GM18505 (cell line): ENCODE measurements around the gene PTPRN2.
"Not testable (repeated sequence)": the region's sequence is repeated elsewhere in the genome, so short reads cannot be mapped to it uniquely, and the experiment has no call there.

Source experiments
- ATAC-seq: cut with Tn5 transposase; IDR thresholded peaks from one replicate; pipeline ENCODE4 v1.9.1; 2021; ENCODE audit not compliant: unreplicated experiment
- POLR2A ChIP-seq: IDR thresholded peaks from 4 replicates; pipeline ENCODE4 v1.6.1; 2011; ENCODE audit warnings: borderline replicate concordance; ENCODE audit not compliant: insufficient read depth, insufficient read length; ENCODE audit errors: extremely low read depth

PTPRN2 gene

GRCh38 chr7:157901166-157901565 lies 686.5 kb downstream of the PTPRN2 start:
- no peak for TF ChIP-seq POLR2A
- no peak for ATAC-seq

- TF ChIP-seq POLR2A, result no peak
- ATAC-seq, result no peak
Observed at GRCh38 chr7:157900556-157900955, 687.1 kb downstream of the PTPRN2 start.

- TF ChIP-seq POLR2A, result no peak
- ATAC-seq, result no peak
Observed at GRCh38 chr7:157900011-157900410, 687.6 kb downstream of the PTPRN2 start.

DNA sequence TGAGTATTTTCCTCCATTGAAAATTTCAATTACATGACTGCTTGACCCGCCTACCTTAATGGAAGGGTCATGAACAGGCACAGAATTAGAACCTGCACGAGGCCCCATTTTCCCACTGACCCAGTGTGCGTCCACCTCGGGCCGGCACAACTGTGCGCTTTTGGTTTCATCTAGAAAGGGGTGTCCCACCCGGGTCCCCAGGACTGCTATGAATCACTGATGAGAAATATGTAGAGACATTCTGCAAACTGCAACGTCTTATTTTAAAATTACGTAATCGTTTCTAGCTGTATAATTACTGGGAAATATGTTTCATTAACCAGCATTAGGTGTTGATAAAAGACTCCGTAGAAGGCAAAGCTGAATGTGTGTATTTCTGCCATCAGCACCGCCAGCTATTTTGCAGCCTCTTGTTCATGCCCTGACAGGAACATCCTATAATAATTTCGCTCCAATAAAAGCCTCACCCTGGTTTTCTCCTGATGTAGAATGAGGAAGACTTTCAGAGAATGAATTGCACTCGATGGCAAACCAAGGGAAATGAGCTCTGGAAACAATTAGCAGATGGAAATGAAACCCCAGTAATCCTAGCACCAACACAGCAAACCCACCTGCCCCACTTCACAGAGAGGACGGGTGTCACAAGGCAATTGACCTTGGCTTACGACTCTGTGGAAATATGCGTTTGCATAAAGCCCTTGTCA lies 688.7 kb downstream of the PTPRN2 start:
- no peak for TF ChIP-seq POLR2A
- no peak for ATAC-seq

DNA sequence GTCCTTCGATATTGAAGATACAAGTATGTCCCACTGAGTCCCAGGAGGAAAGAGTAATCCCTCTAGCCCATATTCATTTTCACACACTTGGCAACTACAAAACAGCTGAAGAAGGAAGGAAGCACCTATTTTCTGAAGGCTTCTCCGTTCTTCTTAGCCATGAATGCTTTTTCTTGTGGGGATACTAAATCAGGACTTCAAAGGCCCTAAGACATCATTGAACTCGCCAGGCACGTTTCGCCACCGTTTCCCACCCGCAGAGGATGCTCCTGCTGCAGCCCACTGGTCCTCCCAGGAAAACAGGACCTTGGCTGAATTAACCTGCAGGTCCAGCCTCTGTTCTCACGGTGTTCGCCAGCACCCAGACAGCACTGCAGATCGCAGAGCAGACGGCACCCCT lies 689.4 kb downstream of the PTPRN2 start:
- ATAC-seq, result no peak
- TF ChIP-seq POLR2A, result no peak

DNA sequence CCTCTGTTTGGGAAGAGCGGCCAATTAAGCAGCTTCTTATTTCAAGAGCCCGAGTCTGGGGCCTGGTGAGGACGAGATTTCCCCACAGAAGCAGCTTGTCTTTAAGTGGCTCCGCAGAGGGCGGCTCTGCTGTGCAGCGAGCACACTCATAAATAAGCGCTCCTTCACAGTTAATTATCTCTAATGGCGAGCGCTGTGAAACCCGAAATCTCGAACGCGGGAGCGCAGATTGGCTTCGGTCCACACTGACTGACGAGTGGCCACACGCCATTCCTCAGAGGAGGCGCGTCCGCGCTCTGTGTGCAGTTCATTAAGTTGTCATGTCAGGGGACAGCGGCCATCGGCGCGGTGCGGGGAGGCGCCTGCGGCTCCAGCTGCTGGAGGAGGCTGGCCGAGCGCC lies 689.9 kb downstream of the PTPRN2 start:
- ATAC-seq, result no peak
- TF ChIP-seq POLR2A, result no peak

- ATAC-seq, result no peak
- no peak for TF ChIP-seq POLR2A
Observed at GRCh38 chr7:157896774-157897555, 690.7 kb downstream of the PTPRN2 start.

DNA sequence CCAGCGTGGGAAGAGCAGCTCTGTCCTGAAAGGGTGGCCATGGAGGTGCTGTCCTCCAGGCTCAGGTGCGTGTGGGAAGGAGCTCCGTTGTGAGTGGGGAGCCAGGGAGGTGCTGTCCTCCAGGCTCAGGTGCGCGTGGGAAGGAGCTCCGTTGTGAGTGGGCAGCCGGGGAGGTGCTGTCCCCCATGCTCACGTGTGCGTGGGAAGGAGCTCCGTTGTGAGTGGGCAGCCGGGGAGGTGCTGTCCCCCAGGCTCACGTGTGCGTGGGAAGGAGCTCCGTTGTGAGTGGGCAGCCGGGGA lies 691.3 kb downstream of the PTPRN2 start:
- not testable (repeated sequence) for ATAC-seq

GRCh38 chr7:157895520-157896375 lies 691.9 kb downstream of the PTPRN2 start:
- no peak for TF ChIP-seq POLR2A
- ATAC-seq, result no peak

GRCh38 chr7:157895098-157895497 lies 692.5 kb downstream of the PTPRN2 start:
- ATAC-seq, result not testable (repeated sequence)

GRCh38 chr7:157893535-157894044 lies 694.0 kb downstream of the PTPRN2 start:
- no peak for TF ChIP-seq POLR2A
- ATAC-seq, result no peak

DNA sequence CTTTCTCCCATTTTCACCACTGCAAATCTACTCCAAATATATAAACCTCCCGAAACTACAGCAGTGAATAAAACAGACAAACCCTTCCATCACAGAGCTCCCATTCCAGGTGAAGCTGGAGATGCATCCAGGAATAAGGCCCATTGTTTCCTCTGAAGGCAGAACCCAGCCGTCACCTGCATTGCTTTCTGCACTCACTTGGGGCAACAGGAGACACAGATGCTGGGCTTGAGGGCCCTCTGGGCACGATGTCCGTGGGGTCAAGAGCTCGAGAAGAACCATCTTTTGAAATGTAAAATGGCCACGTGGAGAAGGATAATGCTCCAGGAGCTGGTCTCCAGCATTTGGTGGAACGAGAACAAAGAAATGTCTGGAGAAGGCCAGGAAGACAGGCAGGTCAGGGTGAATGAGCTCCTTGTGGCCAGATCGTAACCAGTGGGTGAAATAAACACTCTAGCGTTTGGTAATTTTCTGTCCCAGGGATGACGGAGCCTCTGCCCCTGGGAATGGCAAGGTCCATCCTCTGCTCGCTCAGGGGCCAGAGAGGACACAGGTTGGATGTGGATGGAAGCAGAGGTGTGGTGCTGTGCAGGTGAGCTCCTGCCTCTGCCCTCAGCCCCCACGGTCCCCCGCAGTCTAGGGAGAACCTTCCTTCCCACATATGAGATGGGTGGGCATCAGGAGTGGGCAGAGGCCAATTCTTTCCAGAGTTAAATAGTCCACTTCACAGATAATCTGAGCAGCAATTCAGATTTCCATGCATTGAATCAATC lies 694.7 kb downstream of the PTPRN2 start:
- no peak for ATAC-seq
- no peak for TF ChIP-seq POLR2A

GRCh38 chr7:157890921-157891401 lies 696.7 kb downstream of the PTPRN2 start:
- no peak for TF ChIP-seq POLR2A
- no peak for ATAC-seq
